Iris pigment epithelial cell (primary cell): ENCODE measurements around the gene ZNF175.
"Not testable (repeated sequence)": the region's sequence is repeated elsewhere in the genome, so short reads cannot be mapped to it uniquely, and the experiment has no call there.

ENCODE experiments used
- DNase-seq: peaks from one replicate; pipeline ENCODE4 v3.0.0-alpha.2; 2011; ENCODE audit warnings: low read depth

ZNF175 gene

DNA sequence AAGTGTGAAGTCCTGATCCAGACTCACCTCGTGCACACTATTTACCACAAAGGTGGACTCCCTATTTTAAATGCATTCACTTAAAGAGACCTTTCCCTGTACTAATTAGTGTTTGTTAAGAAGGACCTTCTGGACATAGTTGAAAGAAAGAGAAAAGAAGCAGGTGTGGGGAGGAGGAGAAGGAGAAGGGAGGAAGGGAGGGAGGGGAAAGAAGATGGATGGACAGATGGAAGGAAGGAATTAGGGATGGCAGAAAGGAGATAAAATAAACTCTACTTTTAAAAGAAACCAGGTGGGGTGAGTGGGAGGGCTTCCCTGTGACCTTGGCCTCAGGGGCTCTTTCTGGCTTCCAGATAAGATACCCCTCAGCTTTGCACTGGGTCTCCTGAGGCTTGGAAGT, 21.4 kb downstream of the ZNF175 start:
- no peak for DNase-seq

DNA sequence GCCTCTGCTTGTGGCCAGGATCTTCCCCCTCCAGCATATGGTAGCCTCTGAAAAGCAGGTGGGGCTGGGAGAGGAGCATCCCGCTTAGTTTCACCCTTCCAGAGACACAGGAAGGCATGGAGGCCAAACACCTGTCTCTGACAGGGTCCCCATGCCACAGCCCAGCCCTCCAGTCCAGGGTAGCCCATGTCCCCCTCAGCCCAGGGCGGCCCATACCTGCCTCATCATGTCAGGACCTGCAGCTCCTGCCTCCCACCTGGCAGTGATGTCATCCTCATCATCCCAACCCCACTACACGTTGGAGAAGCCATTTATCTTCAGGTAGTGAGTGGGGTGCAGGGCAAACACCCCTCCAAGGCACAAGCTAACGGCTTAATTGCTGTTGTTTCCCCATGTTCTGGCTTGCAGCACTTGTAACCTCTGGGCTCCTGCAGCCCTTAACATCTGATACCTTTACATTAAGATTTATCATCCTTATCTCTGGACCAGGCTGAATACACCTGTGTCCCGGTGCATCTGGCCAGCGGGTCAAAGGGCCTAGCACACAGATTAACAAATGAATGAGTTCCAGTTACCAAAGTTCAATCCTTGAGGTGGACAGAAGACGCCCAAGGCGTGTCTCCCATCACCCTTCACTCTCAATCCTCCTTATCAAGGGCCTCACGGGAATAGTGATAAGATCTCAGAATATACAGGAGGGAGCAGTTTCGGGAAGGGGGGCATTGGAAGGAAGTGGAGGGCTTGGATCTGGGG, 22.2 kb downstream of the ZNF175 start:
- no peak for DNase-seq

DNA sequence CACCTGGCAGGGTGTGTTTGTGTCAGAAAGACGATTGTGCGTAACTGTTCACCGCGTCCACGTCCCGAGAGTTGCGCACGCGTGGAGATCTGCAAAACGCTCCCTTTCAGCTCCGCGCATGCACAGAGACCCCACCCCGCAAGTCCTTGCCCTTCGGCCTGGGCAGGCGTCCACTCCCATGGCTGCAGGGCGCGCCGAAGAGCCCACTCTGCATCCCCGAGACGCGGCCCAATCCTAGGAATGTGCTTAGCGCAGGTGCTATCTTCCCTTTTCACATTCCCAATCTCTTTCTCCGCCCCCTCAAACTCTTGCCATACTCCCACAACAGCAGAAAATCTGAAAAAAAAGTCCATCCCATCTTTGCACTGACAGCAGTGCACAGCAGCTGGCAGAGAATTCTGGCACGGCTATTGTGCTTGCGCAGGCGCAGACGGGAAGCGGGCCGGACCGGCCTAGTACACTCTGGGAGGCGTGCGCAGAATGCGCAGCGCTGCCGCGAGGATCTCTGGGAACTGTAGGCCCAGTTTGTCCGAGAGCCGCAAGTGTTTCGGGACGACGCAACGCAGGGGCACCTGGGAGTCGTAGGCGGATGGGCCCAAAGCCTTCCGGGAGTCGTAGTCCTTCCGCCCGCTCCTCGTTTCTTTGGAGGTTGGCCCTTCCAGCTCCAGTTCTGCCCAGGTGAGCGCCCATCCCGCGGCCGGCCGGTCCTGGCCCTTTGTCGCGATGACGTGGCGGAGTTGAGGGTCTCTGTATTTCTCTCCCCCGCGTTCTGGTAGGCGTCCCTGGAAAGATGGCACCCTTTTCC, 23.1 kb downstream of the ZNF175 start:
- peak; percentile 97 for DNase-seq

GRCh38 chr19:51594774-51595109, 23.7 kb downstream of the ZNF175 start:
- DNase-seq: no peak

- no peak for DNase-seq
Observed at GRCh38 chr19:51595190-51596175, 24.4 kb downstream of the ZNF175 start.

GRCh38 chr19:51598159-51598915, 27.3 kb downstream of the ZNF175 start:
- no peak for DNase-seq

DNA sequence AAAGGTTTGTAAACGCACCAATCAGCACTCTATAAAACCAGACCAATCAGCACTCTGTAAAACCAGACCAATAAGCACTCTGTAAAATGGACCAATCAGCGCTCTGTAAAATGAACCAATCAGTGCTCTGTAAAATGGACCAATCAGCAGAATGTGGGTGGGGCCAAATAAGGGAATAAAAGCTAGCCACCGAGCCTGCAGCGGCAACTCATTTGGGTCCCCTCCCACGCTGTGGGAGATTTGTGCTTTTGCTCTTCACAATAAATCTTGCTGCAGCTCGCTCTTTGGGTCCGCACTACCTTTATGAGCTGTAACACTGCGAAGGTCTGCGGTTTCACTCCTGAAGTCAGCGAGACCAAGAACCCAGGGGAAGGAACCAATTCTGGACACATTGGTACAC, 28.0 kb downstream of the ZNF175 start:
- DNase-seq: no peak

GRCh38 chr19:51600940-51601580, 30.0 kb downstream of the ZNF175 start:
- no peak for DNase-seq

DNA sequence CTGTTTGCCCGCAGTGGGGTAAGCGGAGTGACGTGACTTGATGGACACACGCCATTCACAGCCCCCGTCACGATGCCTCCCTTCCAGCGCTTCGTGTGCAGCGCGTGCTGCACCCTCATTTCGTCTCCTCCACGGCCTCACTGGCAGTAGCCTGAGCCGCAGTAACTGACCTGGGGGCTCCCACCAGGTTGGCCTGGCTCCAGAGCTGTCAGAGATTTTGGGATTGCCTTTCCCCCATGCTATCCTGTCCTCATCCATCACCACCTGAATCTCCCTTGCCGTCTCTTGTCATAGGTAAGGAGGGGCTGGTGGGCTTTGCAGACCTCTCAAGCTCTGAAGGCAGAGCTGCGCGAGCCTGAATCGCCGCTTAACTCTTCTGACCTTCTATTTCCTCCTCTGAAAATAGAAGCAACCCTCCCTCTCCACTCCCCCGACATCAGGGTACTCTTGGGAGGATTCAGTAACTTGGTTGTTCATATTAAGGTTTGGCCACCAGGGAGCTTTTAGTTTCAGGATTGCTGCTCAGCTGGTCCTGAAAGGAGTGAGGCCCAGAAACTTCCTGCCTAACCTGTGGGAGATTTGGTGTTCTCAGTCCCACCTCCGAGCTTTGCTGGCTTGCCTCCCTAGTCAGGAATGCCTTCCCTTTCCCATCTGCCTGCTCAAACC, 31.2 kb downstream of the ZNF175 start:
- no peak for DNase-seq

DNA sequence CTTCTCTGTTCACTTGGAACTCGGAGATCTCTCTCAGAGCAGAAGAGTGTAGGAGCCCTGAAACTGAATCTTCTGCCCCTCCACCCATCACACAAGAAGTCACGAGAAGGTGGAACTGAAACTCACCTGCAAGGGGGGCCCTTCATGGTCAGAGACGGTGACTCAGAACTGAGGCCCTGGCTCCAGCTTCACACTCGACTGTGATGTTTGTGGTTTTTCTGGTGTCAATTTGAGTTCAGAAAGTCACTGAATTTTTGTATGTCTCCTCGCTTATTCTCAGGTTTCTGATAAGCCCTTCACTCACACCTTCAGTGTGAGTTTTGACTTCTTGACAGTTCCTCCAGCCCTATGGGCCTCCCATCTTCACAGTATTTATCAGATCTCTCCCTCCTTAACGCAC, 36.0 kb downstream of the ZNF175 start:
- DNase-seq: no peak

GRCh38 chr19:51607920-51608562, 37.0 kb downstream of the ZNF175 start:
- DNase-seq: peak; percentile 69

- DNase-seq: no peak
Observed at GRCh38 chr19:51610576-51610975, 39.5 kb downstream of the ZNF175 start.

DNA sequence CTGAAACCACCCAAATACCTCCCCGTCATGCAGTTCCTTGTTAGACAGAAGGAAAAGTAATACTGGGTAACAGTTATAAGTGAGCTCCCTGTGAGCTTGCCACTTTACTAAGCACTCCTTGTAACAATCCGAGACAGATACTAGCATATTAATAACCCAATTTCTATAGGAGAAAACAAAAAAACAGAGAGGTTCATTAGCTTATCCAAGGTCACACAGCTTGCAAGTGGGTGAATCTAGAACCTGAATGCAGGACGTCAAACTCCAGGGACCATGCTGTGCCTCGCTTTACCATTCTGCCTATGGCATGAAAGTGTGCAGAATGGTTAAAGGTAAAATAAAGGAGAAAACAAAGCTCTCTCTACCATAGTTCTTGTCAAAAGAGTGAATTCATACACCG, 43.7 kb downstream of the ZNF175 start:
- DNase-seq: no peak

DNA sequence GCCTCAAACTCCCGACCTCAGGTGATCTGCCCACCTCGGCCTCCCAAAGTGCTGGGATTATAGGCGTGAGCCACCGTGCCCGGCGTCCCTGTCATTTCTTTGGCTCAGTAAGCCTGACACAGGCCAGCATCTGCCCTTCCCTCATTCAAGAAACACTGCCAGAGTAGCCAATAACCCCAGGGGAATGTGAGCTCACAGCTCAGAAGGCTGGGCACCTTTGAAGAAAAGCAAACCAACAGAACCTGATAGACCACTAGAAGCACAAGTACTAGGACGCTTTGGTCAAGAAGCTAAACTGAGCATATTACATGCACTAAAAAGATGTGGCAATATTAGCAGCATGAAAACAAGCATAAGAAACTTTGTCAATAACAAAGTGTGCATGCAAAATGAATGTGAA, 44.9 kb downstream of the ZNF175 start:
- no peak for DNase-seq

GRCh38 chr19:51621178-51621577, 50.1 kb downstream of the ZNF175 start:
- no peak for DNase-seq

- no peak for DNase-seq
Observed at GRCh38 chr19:51626675-51627074, 55.6 kb downstream of the ZNF175 start.

- no peak for DNase-seq
Observed at GRCh38 chr19:51627491-51628138, 56.5 kb downstream of the ZNF175 start.

- no peak for DNase-seq
Observed at GRCh38 chr19:51628153-51628939, 57.3 kb downstream of the ZNF175 start.

- DNase-seq: not testable (repeated sequence)
Observed at GRCh38 chr19:51630315-51630714, 59.2 kb downstream of the ZNF175 start, which contains the start of gene SIGLEC5. TSS of gene SIGLEC5 (minus strand) at chr19:51630401. CDS start at chr19:51630335, 66 bp downstream.
